ENCODE measurements around the gene PXMP2. TPM values are rescaled to one million over a fixed set of nuclear protein-coding genes. Genes with fewer than 3 reads are reported as not detected.

PXMP2 gene
- total RNA-seq, 4 donors from 2014 or later, result 40.8 to 72.5 (median 62.3) TPM

DNA sequence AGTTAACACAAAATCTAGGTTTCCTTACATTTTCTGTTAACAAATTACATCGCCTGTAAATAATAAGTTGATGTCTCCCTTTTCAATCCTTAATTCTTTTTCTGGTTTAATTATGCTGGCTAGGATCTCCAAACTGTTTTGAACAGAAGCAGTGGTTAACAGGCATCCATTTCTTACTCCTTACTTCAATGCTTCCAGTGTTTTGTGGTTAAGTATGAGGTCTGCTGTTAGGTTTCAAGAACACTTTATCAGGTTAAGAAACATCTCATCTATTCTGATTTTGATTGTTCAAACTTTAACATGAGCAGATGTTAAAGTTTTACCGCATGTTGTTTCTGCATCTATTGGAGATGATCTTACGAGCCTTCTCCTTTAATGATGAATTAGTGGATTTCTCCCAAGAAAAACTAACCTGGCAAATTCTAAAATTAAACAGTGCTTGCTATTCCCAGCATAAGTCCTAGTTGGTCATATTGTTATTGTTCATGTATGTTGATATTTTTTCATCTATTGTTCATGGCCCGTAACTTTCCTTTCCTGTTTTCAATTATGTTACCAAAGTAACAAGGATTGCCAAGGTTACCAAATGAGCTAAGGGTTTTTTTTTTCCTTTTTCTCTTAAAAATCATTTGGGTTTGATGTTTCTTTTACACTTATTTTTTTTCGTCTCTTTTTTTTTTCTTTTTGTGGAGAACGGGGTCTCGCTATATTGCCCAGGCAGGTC lies 33.7 kb upstream of the PXMP2 start:
- Histone ChIP-seq H3K9me3 (no peaks in the 10 kb centered on the region), H3K4me1 (no peaks in the 10 kb centered on the region), H3K4me3 (no peak overlapping the region), H3K27me3 (no peaks in the 10 kb centered on the region), H3K27ac (no peak overlapping the region), H3K36me3 (peaks cover 0 to 92% (median 21%) of the 10 kb centered on the region in 3 donors)
- no peak for TF ChIP-seq POLR2A (IDR thresholded peaks at IDR 0.05)
- no peak for TF ChIP-seq EP300 (IDR thresholded peaks at IDR 0.05)
- TF ChIP-seq, protein P1, sequence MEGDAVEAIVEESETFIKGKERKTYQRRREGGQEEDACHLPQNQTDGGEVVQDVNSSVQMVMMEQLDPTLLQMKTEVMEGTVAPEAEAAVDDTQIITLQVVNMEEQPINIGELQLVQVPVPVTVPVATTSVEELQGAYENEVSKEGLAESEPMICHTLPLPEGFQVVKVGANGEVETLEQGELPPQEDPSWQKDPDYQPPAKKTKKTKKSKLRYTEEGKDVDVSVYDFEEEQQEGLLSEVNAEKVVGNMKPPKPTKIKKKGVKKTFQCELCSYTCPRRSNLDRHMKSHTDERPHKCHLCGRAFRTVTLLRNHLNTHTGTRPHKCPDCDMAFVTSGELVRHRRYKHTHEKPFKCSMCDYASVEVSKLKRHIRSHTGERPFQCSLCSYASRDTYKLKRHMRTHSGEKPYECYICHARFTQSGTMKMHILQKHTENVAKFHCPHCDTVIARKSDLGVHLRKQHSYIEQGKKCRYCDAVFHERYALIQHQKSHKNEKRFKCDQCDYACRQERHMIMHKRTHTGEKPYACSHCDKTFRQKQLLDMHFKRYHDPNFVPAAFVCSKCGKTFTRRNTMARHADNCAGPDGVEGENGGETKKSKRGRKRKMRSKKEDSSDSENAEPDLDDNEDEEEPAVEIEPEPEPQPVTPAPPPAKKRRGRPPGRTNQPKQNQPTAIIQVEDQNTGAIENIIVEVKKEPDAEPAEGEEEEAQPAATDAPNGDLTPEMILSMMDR (IDR thresholded peaks at IDR 0.05), result no peak
- 71 to 85% methylated on average over 7 of the region's 7 CpGs for WGBS, 2 donors
- DNase-seq (ENCODE audit: low spot score in 2 of 2), result no peak

DNA sequence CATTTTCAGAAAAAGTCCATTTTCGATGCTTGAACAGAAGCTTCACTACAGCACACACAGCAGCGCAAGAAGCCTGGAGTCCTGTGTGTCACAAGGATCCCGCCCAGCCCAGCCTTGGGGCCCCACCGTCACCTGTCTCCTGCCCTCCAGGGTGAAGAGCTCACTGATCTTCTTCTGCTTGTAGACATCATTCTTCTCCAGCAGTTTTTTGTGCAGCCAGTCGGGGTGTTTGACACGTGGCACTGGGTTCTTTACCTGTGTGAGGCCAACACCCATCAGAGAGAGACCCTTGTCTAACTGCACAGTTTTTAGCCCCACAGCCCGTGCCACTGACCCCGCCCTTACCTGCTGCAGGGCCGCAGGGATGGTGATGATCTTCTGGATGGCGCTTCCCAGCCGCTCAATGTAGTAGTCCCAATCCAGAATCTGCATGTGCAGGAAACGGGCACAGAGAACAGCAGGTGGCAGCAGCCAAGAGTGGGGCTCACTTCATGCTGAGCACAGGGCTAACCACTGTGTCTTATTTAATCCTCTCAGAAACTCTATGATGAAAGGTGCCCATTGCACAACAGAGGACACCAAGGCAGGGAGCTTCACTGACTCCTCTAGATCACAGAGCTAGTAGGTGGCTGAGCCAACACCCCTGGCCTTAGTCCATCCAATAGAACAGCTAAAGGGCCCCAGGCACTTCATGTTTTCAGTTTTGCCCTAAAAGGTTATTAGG lies 30.2 kb upstream of the PXMP2 start:
- H3K36me3 ChIP-seq, result peaks cover 3 to 95% (median 21%) of the 10 kb centered on the region in 3 donors
- 96 to 97% methylated on average over 12 of the region's 12 CpGs for WGBS, 2 donors
- no peaks in the 10 kb centered on the region for H3K27me3 ChIP-seq

DNA sequence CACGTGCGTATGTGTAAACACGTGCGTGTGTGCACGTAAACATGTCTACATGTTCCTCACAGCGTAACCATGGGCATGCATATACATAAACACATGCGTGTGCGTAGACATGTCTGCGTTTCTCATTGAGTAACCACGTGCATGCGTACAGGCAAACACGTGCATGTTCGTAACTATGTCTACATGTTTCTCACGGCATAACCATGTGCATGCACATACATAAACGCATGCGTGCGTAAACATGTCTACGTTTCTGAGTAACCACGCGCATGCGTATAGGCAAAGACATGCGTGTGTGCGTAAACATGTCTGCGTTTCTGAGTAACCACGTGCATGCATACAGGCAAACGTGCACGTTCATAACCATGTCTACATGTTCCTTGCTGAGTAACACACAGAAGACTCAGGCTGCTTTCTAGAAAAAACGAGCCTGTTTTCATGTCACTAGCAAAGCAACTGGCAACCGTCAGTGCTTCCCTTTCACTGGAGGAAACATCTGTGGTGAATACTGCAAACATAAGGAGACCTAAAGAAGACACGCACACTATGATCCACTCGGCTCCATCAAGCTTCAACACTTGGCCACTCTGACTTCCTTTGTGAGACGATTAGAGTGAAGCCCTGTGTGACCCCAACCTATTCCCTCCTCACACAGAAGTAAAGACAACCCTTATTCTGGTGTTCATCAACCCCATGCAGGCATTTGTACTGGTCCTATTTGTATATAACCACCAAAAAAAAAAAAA lies 29.1 kb upstream of the PXMP2 start:
- Histone ChIP-seq H3K27ac (no peak overlapping the region), H3K9me3 (no peaks in the 10 kb centered on the region), H3K4me3 (no peak overlapping the region), H3K27me3 (no peaks in the 10 kb centered on the region), H3K36me3 (peaks cover 3 to 95% (median 26%) of the 10 kb centered on the region in 3 donors), H3K4me1 (no peaks in the 10 kb centered on the region)
- no peak for TF ChIP-seq POLR2A (IDR thresholded peaks at IDR 0.05)
- no peak for TF ChIP-seq EP300 (IDR thresholded peaks at IDR 0.05)
- TF ChIP-seq, protein P1 (IDR thresholded peaks at IDR 0.05), result no peak
- DNase-seq (ENCODE audit: low spot score in 2 of 2), result no peak
- whole genome bisulfite sequencing, 2 donors, result 90 to 92% methylated on average over 32 of the region's 32 CpGs

More for the DNA sequence above, 30.2 kb upstream of the PXMP2 start:
- TF ChIP-seq, protein P1 (IDR thresholded peaks at IDR 0.05), result no peak
- TF ChIP-seq EP300 (IDR thresholded peaks at IDR 0.05) (no peak), POLR2A (IDR thresholded peaks at IDR 0.05) (no peak)
- H3K9me3 ChIP-seq, result no peaks in the 10 kb centered on the region
- no peak overlapping the region for H3K4me3 ChIP-seq
- no peaks in the 10 kb centered on the region for H3K4me1 ChIP-seq
- DNase-seq (ENCODE audit: low spot score in 2 of 2), result no peak
- H3K27ac ChIP-seq, result no peak overlapping the region

DNA sequence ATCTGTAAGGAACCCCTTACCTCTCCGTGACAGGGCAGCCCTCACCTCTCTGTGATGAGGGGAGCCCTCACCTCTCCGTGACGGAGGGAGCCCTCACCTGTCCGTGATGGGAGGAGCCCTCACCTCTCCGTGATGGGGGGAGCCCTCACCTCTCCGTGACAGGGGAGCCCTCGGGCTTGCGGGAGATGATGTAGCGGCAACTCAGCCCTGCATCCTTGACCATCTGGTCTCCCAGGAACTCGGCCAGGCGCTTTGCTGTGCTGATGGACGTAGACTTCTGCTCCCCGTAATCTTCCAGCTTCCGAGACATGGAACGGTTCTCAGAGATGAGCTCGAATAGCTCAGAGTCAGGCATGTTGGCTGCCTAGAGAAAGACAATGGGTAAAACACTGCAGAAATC lies 28.2 kb upstream of the PXMP2 start:
- Histone ChIP-seq H3K27ac (no peak overlapping the region), H3K9me3 (no peaks in the 10 kb centered on the region), H3K4me3 (no peak overlapping the region), H3K36me3 (peaks cover 3 to 97% (median 33%) of the 10 kb centered on the region in 3 donors), H3K4me1 (no peaks in the 10 kb centered on the region), H3K27me3 (no peaks in the 10 kb centered on the region)
- no peak for DNase-seq (ENCODE audit: low spot score in 2 of 2)
- WGBS, 2 donors, result 89 to 91% methylated on average over 15 to 16 of the region's 16 CpGs
- TF ChIP-seq, protein P1 (IDR thresholded peaks at IDR 0.05), result no peak
- TF ChIP-seq EP300 (IDR thresholded peaks at IDR 0.05) (no peak), POLR2A (IDR thresholded peaks at IDR 0.05) (no peak)

Measured in tibial nerve (tissue), 4 donors.